ENCODE results near the gene HSPH1.

GRCh38 chr13:31201341-31202031 is 39.8 kb upstream of the HSPH1 start:
- no peak for TF ChIP-seq POLR2A (IDR thresholded peaks at IDR 0.05)
- TF ChIP-seq, protein P1, sequence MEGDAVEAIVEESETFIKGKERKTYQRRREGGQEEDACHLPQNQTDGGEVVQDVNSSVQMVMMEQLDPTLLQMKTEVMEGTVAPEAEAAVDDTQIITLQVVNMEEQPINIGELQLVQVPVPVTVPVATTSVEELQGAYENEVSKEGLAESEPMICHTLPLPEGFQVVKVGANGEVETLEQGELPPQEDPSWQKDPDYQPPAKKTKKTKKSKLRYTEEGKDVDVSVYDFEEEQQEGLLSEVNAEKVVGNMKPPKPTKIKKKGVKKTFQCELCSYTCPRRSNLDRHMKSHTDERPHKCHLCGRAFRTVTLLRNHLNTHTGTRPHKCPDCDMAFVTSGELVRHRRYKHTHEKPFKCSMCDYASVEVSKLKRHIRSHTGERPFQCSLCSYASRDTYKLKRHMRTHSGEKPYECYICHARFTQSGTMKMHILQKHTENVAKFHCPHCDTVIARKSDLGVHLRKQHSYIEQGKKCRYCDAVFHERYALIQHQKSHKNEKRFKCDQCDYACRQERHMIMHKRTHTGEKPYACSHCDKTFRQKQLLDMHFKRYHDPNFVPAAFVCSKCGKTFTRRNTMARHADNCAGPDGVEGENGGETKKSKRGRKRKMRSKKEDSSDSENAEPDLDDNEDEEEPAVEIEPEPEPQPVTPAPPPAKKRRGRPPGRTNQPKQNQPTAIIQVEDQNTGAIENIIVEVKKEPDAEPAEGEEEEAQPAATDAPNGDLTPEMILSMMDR (IDR thresholded peaks at IDR 0.05 in 8 of 11, conservative IDR thresholded peaks at IDR 0.05 in 3 of 11) = no peak
